Measurements from ENCODE around the gene UNKL. TPM values are rescaled to one million over a fixed set of nuclear protein-coding genes. Genes with fewer than 3 reads are reported as not detected.
A peak's percentile ranks its signal among the peaks of the same experiment; 100 is the strongest.

Gene UNKL
- total RNA-seq, 1 experiment from 2014 or later, result 32.0 TPM

- Histone ChIP-seq H2AFZ (ENCODE audit: low read length) (no peak overlapping the region), H3K27ac (ENCODE audit: insufficient read length, low read depth, low read length) (no peak overlapping the region), H3K23ac (ENCODE audit: insufficient read length, low read depth, low read length) (no peak overlapping the region), H2BK12ac (ENCODE audit: insufficient read length, low read depth, low read length) (no peak overlapping the region), H3K18ac (ENCODE audit: insufficient read length, low read depth, low read length) (no peak overlapping the region), H3T11ph (ENCODE audit: low read length) (no peak overlapping the region), H3K23me2 (ENCODE audit: insufficient read length, low read depth, low read length, poor library complexity, severe bottlenecking) (peaks cover 20% of the 10 kb centered on the region), H3K79me2 (ENCODE audit: insufficient read depth, low read length) (peaks cover 3% of the 10 kb centered on the region; the same call in 1 of the 2 replicates), H3K4me1 (ENCODE audit: insufficient read depth, low read length) (no peaks in the 10 kb centered on the region), H2BK20ac (ENCODE audit: low read depth, low read length, poor library complexity, severe bottlenecking) (no peak overlapping the region), H2AK5ac (ENCODE audit: insufficient read length, low read length) (no peak overlapping the region), H3K14ac (ENCODE audit: insufficient read depth, low read length) (no peak overlapping the region), H2BK5ac (ENCODE audit: insufficient read length, low read length) (no peak overlapping the region), H3K4me2 (ENCODE audit: insufficient read depth, insufficient read length, low read length) (no peak overlapping the region), H3K9ac (ENCODE audit: extremely low read depth, insufficient read length, low read length) (no peak overlapping the region), H4K20me1 (ENCODE audit: control insufficient read depth, insufficient read depth, insufficient read length) (no peaks in the 10 kb centered on the region), H2BK15ac (ENCODE audit: low read depth, low read length) (no peak overlapping the region), H3K79me1 (ENCODE audit: insufficient read depth, low read depth, low read length, poor library complexity, severe bottlenecking) (peaks cover 5% of the 10 kb centered on the region), H4K8ac (replicated peaks; ENCODE audit: insufficient read length, low read depth, low read length) (no peak overlapping the region), H4K91ac (ENCODE audit: insufficient read length, low read depth, low read length) (no peak overlapping the region), H3K56ac (ENCODE audit: insufficient read length, low read depth, low read length) (no peak overlapping the region), H4K5ac (ENCODE audit: insufficient read length, low read depth, low read length) (no peak overlapping the region), H2BK120ac (ENCODE audit: low read depth, low read length, poor library complexity, severe bottlenecking) (no peak overlapping the region), H3K4ac (ENCODE audit: low read depth, low read length) (no peak overlapping the region), H3K9me3 (ENCODE audit: control insufficient read depth, low read depth, low read length) (no peaks in the 10 kb centered on the region), H3K27me3 (ENCODE audit: insufficient read depth, low read length) (no peaks in the 10 kb centered on the region)
- Mint-ChIP-seq H3K4me1 (peaks cover 18 to 19% of the 10 kb centered on the region in 2 experiments), H3K27me3 (ENCODE audit: low read depth) (no peaks in the 10 kb centered on the region; the same call in 1 of the 2 replicates), H3K27ac (peak overlapping the region in 1 of 3 experiments; percentile 39; a peak in 1 of 7 replicates), H3K36me3 (ENCODE audit: insufficient read depth in 1 of 3, low read depth in 3 of 3) (peaks cover 3 to 7% (median 6%) of the 10 kb centered on the region in 3 experiments), H3K9me3 (no peaks in the 10 kb centered on the region; a peak in 1 of 5 replicates), H3K4me3 (no peak overlapping the region)
- no peak for TF ChIP-seq CTCF (conservative IDR thresholded peaks at IDR 0.05)
- WGBS (ENCODE audit: extremely low coverage, insufficient read length, low lambda C conversion rate), result no CpG with 5 or more reads among the region's 19 CpGs
- no peak for DNase-seq
Measured at GRCh38 chr16:1375741-1376410, 38.6 kb downstream of the UNKL start.
